HCEC 1CT (cell line): ENCODE measurements around the gene CADM2.

Experiments used
- DNase-seq: peaks from one replicate; pipeline ENCODE4 v3.0.0-alpha.2; 2017

Gene CADM2

GRCh38 chr3:85208650-85209049 is 249.9 kb downstream of the CADM2 start:
- DNase-seq: no peak

- DNase-seq: no peak
Measured at GRCh38 chr3:85210540-85210939, 251.8 kb downstream of the CADM2 start.

GRCh38 chr3:85228966-85229365 is 270.2 kb downstream of the CADM2 start:
- DNase-seq: no peak

- DNase-seq: no peak
Measured at GRCh38 chr3:85244091-85244490, 285.3 kb downstream of the CADM2 start.

GRCh38 chr3:85244519-85244918 is 285.7 kb downstream of the CADM2 start:
- DNase-seq: no peak

GRCh38 chr3:85251766-85252165 is 293.0 kb downstream of the CADM2 start:
- DNase-seq: no peak

GRCh38 chr3:85252686-85253085 is 293.9 kb downstream of the CADM2 start:
- DNase-seq: no peak

- no peak for DNase-seq
Measured at GRCh38 chr3:85254738-85255137, 295.9 kb downstream of the CADM2 start.

GRCh38 chr3:85255949-85256348 is 297.2 kb downstream of the CADM2 start:
- no peak for DNase-seq

- no peak for DNase-seq
Measured at GRCh38 chr3:85258326-85258725, 299.5 kb downstream of the CADM2 start.

- DNase-seq: no peak
Measured at GRCh38 chr3:85258819-85259218, 300.0 kb downstream of the CADM2 start.

GRCh38 chr3:85259748-85260147 is 301.0 kb downstream of the CADM2 start:
- no peak for DNase-seq

GRCh38 chr3:85264381-85264780 is 305.6 kb downstream of the CADM2 start:
- DNase-seq: no peak

- no peak for DNase-seq
Measured at GRCh38 chr3:85270488-85270887, 311.7 kb downstream of the CADM2 start.

- no peak for DNase-seq
Measured at GRCh38 chr3:85271911-85272310, 313.1 kb downstream of the CADM2 start.

GRCh38 chr3:85288257-85288656 is 329.5 kb downstream of the CADM2 start:
- no peak for DNase-seq

- DNase-seq: no peak
Measured at GRCh38 chr3:85297291-85297690, 338.5 kb downstream of the CADM2 start.

- DNase-seq: no peak
Measured at GRCh38 chr3:85298032-85298431, 339.2 kb downstream of the CADM2 start.

GRCh38 chr3:85303156-85303555 is 344.4 kb downstream of the CADM2 start:
- DNase-seq: no peak

GRCh38 chr3:85304360-85304964 is 345.7 kb downstream of the CADM2 start:
- DNase-seq: no peak

- no peak for DNase-seq
Measured at GRCh38 chr3:85312331-85312730, 353.5 kb downstream of the CADM2 start.

GRCh38 chr3:85313380-85313779 is 354.6 kb downstream of the CADM2 start:
- DNase-seq: no peak

GRCh38 chr3:85316252-85316651 is 357.5 kb downstream of the CADM2 start:
- DNase-seq: no peak

GRCh38 chr3:85321892-85322291 is 363.1 kb downstream of the CADM2 start:
- no peak for DNase-seq

GRCh38 chr3:85330071-85330470 is 371.3 kb downstream of the CADM2 start:
- DNase-seq: no peak

- DNase-seq: no peak
Measured at GRCh38 chr3:85337895-85338294, 379.1 kb downstream of the CADM2 start.
